SK-N-SH (cell line): ENCODE measurements around the gene RASL10B. TPM values are rescaled to one million over a fixed set of nuclear protein-coding genes. Genes with fewer than 3 reads are reported as not detected.

Source experiments
- CTCF ChIA-PET: fragments of 300-600, 350-600 bp; formaldehyde crosslinking; extraction: SDS; loops from one replicate; lab custom pipeline; 2021; lab: Yijun Ruan, JAX
- POLR2A ChIA-PET: fragments of 350-600 bp; sonication (Branson Sonifier 250); formaldehyde crosslinking; extraction: SDS; loops from one replicate; lab custom pipeline; 2020; ENCODE audit warnings: antibody characterized with exemption, inconsistent platforms; lab: Yijun Ruan, JAX
- DNase-seq: peaks from one replicate; pipeline ENCODE4 v3.0.0; 2012
- H2AFZ ChIP-seq: fragments of 200-600 bp; sonication (generic); 2 replicates; pipeline ENCODE4 v1.8.1; 2016; ENCODE audit warnings: antibody characterized with exemption, mild to moderate bottlenecking, low read depth
- H3F3A ChIP-seq: fragments of 200-600 bp; sonication (generic); replicated peaks from 2 replicates; pipeline ENCODE3; 2016; ENCODE audit warnings: antibody characterized with exemption, mild to moderate bottlenecking; ENCODE audit not compliant: insufficient read depth
- H3K27ac ChIP-seq, 2 experiments: fragments of 200-500 bp in 1 of 2; fragments of 200-600 bp in 1 of 2; sonication (Bioruptor generic) in 1 of 2; sonication (generic), shearing (Covaris generic) in 1 of 2; 2 replicates each; pipeline versions ENCODE4 v1.5.1 to v1.6.1; 2014 to 2016; ENCODE audit warnings: low read depth in 2 of 2, inconsistent platforms in 1 of 2, low read length in 1 of 2, mild to moderate bottlenecking in 1 of 2, mixed read lengths in 1 of 2
- H3K27me3 ChIP-seq: fragments of 200-600 bp; sonication (generic), shearing (Covaris generic); 2 replicates; pipeline ENCODE4 v1.6.1; 2016; ENCODE audit warnings: mixed run types; ENCODE audit not compliant: insufficient read depth
- H3K36me3 ChIP-seq, 2 experiments: fragments of 200-500 bp in 1 of 2; fragments of 200-600 bp in 1 of 2; sonication (Bioruptor generic) in 1 of 2; sonication (generic) in 1 of 2; replicated peaks in 1 of 2; 2 replicates each; pipeline versions ENCODE3 to v1.5.1; 2014 to 2016; ENCODE audit warnings: low read length in 1 of 2, mild to moderate bottlenecking in 1 of 2; ENCODE audit not compliant: insufficient read depth in 2 of 2, control insufficient read depth in 1 of 2
- H3K4me1 ChIP-seq, 2 experiments: fragments of 200-500 bp in 1 of 2; fragments of 200-600 bp in 1 of 2; sonication (Bioruptor generic) in 1 of 2; sonication (generic), shearing (Covaris generic) in 1 of 2; 2 replicates each; pipeline versions ENCODE4 v1.5.1 to v1.6.1; 2014 to 2016; ENCODE audit warnings: low read depth in 1 of 2, low read length in 1 of 2, mixed run types in 1 of 2; ENCODE audit not compliant: insufficient read depth in 2 of 2, control insufficient read depth in 1 of 2
- H3K4me2 ChIP-seq: fragments of 200-600 bp; sonication (generic), shearing (Covaris generic); 2 replicates; pipeline ENCODE4 v1.6.1; 2017; ENCODE audit warnings: mixed run types
- H3K4me3 ChIP-seq, 2 experiments: fragments of 200-500 bp in 1 of 2; fragments of 200-600 bp in 1 of 2; sonication (Bioruptor generic) in 1 of 2; sonication (generic), shearing (Covaris generic) in 1 of 2; 2 replicates each; pipeline versions ENCODE4 v1.5.1 to v1.8.1; 2014 to 2016; ENCODE audit warnings: low read depth in 2 of 2, inconsistent platforms in 1 of 2, low read length in 1 of 2, mild to moderate bottlenecking in 1 of 2, mixed read lengths in 1 of 2, moderate library complexity in 1 of 2
- H3K79me2 ChIP-seq: fragments of 200-600 bp; sonication (generic); 2 replicates; pipeline ENCODE4 v1.8.1; 2017; ENCODE audit warnings: mild to moderate bottlenecking; ENCODE audit not compliant: insufficient read depth
- H3K9ac ChIP-seq: fragments of 200-600 bp; sonication (generic); 2 replicates; pipeline ENCODE4 v1.6.1; 2017; ENCODE audit warnings: mixed run types
- H3K9me2 ChIP-seq: fragments of 200-600 bp; sonication (generic); 2 replicates; pipeline ENCODE4 v1.6.1; 2017; ENCODE audit warnings: mixed run types
- H3K9me3 ChIP-seq: fragments of 200-600 bp; sonication (generic); 2 replicates; pipeline ENCODE4 v1.6.1; 2017; ENCODE audit warnings: mixed run types, mild to moderate bottlenecking, moderate library complexity
- H4K20me1 ChIP-seq: fragments of 200-600 bp; sonication (generic); 2 replicates; pipeline ENCODE4 v1.6.1; 2017; ENCODE audit warnings: mild to moderate bottlenecking, mixed run types; ENCODE audit not compliant: insufficient read depth
- EP300 ChIP-seq, 2 experiments: IDR thresholded peaks; 2 replicates each; pipeline versions ENCODE4 v1.4.0 to v1.6.1; 2012; ENCODE audit warnings: borderline replicate concordance in 1 of 2, low read depth in 1 of 2, low read length in 1 of 2
- FOSL2 ChIP-seq: IDR thresholded peaks from 2 replicates; pipeline ENCODE4 v1.4.0; 2012; ENCODE audit warnings: low read depth, mild to moderate bottlenecking, moderate library complexity, borderline replicate concordance
- FOXJ3 ChIP-seq: sonication (generic); formaldehyde crosslinking; IDR thresholded peaks from 2 replicates; pipeline ENCODE4 v1.5.1; 2020; ENCODE audit warnings: mild to moderate bottlenecking, missing genetic modification reagents
- FOXM1 ChIP-seq: IDR thresholded peaks from 2 replicates; pipeline ENCODE4 v1.4.0; 2012; ENCODE audit warnings: low read depth, mild to moderate bottlenecking
- GABPA ChIP-seq: IDR thresholded peaks from 2 replicates; pipeline ENCODE4 v1.4.0; 2012; ENCODE audit warnings: low read depth, mild to moderate bottlenecking
- MEF2A ChIP-seq: IDR thresholded peaks from 2 replicates; pipeline ENCODE4 v1.4.0; 2012; ENCODE audit warnings: low read depth, borderline replicate concordance
- MXI1 ChIP-seq: IDR thresholded peaks from 2 replicates; pipeline ENCODE4 v1.6.1; 2012; ENCODE audit warnings: mild to moderate bottlenecking, low read depth, low read length, improper control_type of control experiment
- NRF1 ChIP-seq: IDR thresholded peaks from 2 replicates; pipeline ENCODE4 v1.6.1; 2012; ENCODE audit warnings: low read depth, mild to moderate bottlenecking, low read length
- RCOR1 ChIP-seq: fragments of 150-350 bp; IDR thresholded peaks from 2 replicates; pipeline ENCODE4 v1.6.1; 2017; ENCODE audit warnings: antibody characterized with exemption, low read length
- RFX5 ChIP-seq: IDR thresholded peaks from 2 replicates; pipeline ENCODE4 v1.6.1; 2012; ENCODE audit warnings: mild to moderate bottlenecking, improper control_type of control experiment, low read length
- RXRA ChIP-seq: IDR thresholded peaks from 2 replicates; pipeline ENCODE4 v1.4.0; 2012; ENCODE audit warnings: low read depth, mild to moderate bottlenecking, borderline replicate concordance
- SIN3A ChIP-seq: IDR thresholded peaks from 2 replicates; pipeline ENCODE4 v1.6.1; 2012; ENCODE audit warnings: low read depth, mild to moderate bottlenecking, low read length, moderate library complexity, borderline replicate concordance
- SMC3 ChIP-seq: IDR thresholded peaks from 2 replicates; pipeline ENCODE4 v1.6.1; 2012; ENCODE audit warnings: low read depth, low read length, improper control_type of control experiment
- TCF12 ChIP-seq: IDR thresholded peaks from 2 replicates; pipeline ENCODE4 v1.4.0; 2012
- USF2 ChIP-seq: fragments of 150-350 bp; IDR thresholded peaks from 2 replicates; pipeline ENCODE4 v1.6.1; 2017; ENCODE audit warnings: antibody characterized with exemption, low read length, low read depth, borderline replicate concordance
- YY1 ChIP-seq: IDR thresholded peaks from 2 replicates; pipeline ENCODE4 v1.4.0; 2012; ENCODE audit warnings: low read depth, mild to moderate bottlenecking
- WGBS: methylation state at CpG from one replicate; pipeline ENCODE4 v1.1.6; 2017; ENCODE audit warnings: low lambda C conversion rate; 5-methylcytosine and 5-hydroxymethylcytosine counted together
- polyA plus RNA-seq, 3 experiments: library from polyadenylated mRNA; depleted of rRNA; stranded (reverse); fragments of >200 nt; gene quantifications; 2 replicates each; pipeline ENCODE4 v1.2.3, GENCODE V29; 2012
- TF ChIP-seq, protein P1 (sequence below): fragments of 150-350 bp; IDR thresholded peaks from 2 replicates; pipeline ENCODE4 v1.6.1; 2016; ENCODE audit warnings: mild to moderate bottlenecking, low read depth, low read length
- TF ChIP-seq, protein P2 (sequence below): IDR thresholded peaks from 2 replicates; pipeline ENCODE4 v1.4.0; 2012; ENCODE audit warnings: low read depth

RASL10B gene
- polyA plus RNA-seq, 1 of the 3 experiments (the other 2 are of a cell fraction) = 4.2 TPM

- peaks cover 6% of the 10 kb centered on the region for H3K27me3 ChIP-seq
- H3K9me2 ChIP-seq = no peaks in the 10 kb centered on the region
- no peaks in the 10 kb centered on the region for H3F3A ChIP-seq
- no peaks in the 10 kb centered on the region for H3K36me3 ChIP-seq
- peak; percentile 22 for DNase-seq
- no peak overlapping the region for H3K27ac ChIP-seq
- no peak for TF ChIP-seq FOXJ3 (CRISPR knock-in tag)
- no peak for TF ChIP-seq SIN3A
- no peak for TF ChIP-seq MXI1
- TF ChIP-seq MEF2A = no peak
- TF ChIP-seq, protein P1, sequence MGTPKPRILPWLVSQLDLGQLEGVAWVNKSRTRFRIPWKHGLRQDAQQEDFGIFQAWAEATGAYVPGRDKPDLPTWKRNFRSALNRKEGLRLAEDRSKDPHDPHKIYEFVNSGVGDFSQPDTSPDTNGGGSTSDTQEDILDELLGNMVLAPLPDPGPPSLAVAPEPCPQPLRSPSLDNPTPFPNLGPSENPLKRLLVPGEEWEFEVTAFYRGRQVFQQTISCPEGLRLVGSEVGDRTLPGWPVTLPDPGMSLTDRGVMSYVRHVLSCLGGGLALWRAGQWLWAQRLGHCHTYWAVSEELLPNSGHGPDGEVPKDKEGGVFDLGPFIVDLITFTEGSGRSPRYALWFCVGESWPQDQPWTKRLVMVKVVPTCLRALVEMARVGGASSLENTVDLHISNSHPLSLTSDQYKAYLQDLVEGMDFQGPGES = no peak
- TF ChIP-seq YY1 = no peak
- TF ChIP-seq, protein P2, sequence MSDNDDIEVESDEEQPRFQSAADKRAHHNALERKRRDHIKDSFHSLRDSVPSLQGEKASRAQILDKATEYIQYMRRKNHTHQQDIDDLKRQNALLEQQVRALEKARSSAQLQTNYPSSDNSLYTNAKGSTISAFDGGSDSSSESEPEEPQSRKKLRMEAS = no peak
- TF ChIP-seq FOSL2 = no peak
- H2AFZ ChIP-seq = no peak overlapping the region
- peaks cover 0 to 11% of the 10 kb centered on the region in 2 experiments; a peak in 1 of 4 replicates for H3K4me1 ChIP-seq
- POLR2A ChIA-PET = no interaction called here
- CTCF ChIA-PET = interaction anchor here (0.7 to 9.3 kb wide), 9 partner anchors 15 to 433 kb away, joined by 3 to 275 read pairs (median 4); partner anchors contain the start of gene RASL10B
- no peak overlapping the region for H3K4me2 ChIP-seq
- 60% methylated on average over 5 of the region's 7 CpGs for WGBS
- H3K9me3 ChIP-seq = no peaks in the 10 kb centered on the region
- H3K79me2 ChIP-seq = no peaks in the 10 kb centered on the region
- H3K9ac ChIP-seq = no peak overlapping the region
- H3K4me3 ChIP-seq = no peak overlapping the region
- no peaks in the 10 kb centered on the region for H4K20me1 ChIP-seq
These were observed 13.8 kb downstream of the RASL10B start for GRCh38 chr17:35745246-35745645.

DNA sequence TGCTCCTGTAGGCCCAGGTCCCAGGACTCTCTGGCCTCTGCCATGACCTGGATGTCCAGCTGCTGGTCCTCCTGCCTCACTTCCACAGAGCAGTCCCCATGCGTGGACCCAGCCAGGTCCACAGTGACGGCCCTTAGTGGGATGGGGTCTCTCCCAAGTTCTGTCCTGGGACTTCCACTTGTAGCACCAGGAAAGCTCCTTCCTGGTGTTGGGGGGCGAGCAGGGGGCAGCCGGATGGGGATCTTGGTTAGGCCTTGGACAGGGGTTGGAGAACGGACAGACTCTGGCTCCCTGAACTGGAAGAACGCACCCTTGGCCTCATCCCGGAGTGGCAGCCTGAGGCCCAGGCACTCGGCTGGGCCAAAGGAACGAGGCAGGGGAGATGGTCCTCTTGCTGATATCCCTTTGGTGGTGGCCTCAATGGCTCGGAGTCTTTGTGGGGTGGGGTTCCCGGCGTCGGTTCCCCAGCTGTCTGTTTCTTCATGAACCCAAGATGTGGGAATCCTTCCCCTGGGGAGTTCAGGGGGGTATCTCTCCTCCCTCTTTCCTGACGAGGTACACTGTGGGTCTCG lies 14.4 kb downstream of the RASL10B start:
- CTCF ChIA-PET = interaction anchor here (0.6 to 9.3 kb wide), 13 partner anchors 19 to 433 kb away, joined by 3 to 275 read pairs (median 11); no protein-coding TSS in a partner anchor
- no peak for TF ChIP-seq SMC3
- no peak for TF ChIP-seq FOXM1
- no peak for TF ChIP-seq RXRA
- no peak for TF ChIP-seq NRF1
- no peak for TF ChIP-seq RCOR1
- TF ChIP-seq, protein P2 = no peak
- TF ChIP-seq FOXJ3 (CRISPR knock-in tag) = no peak
- TF ChIP-seq RFX5 = no peak
- TF ChIP-seq TCF12 = no peak
- TF ChIP-seq MXI1 = no peak
- no peak for TF ChIP-seq USF2
- no peak for TF ChIP-seq GABPA
- TF ChIP-seq, protein P1 = no peak
- no peak for TF ChIP-seq EP300 (IDR thresholded peaks at IDR 0.05; ENCODE audit: borderline replicate concordance in 1 of 2, low read depth in 1 of 2, low read length in 1 of 2)
- no peak for TF ChIP-seq MEF2A

More for the DNA sequence above, 14.4 kb downstream of the RASL10B start:
- H3K9ac ChIP-seq = no peak overlapping the region
- no peaks in the 10 kb centered on the region for H3K9me3 ChIP-seq
- H3F3A ChIP-seq = no peaks in the 10 kb centered on the region
- H3K4me1 ChIP-seq = peaks cover 0 to 11% of the 10 kb centered on the region in 2 experiments; a peak in 1 of 4 replicates
- no peak overlapping the region for H3K27ac ChIP-seq
- H2AFZ ChIP-seq = no peak overlapping the region
- H3K4me3 ChIP-seq = no peak overlapping the region
- no peaks in the 10 kb centered on the region for H3K36me3 ChIP-seq
- POLR2A ChIA-PET = no interaction called here
- H3K9me2 ChIP-seq = no peaks in the 10 kb centered on the region
- H3K27me3 ChIP-seq = peaks cover 11% of the 10 kb centered on the region
- no peak for DNase-seq
- 24% methylated on average over 4 of the region's 15 CpGs for WGBS
- H4K20me1 ChIP-seq = no peaks in the 10 kb centered on the region
- H3K79me2 ChIP-seq = no peaks in the 10 kb centered on the region
- H3K4me2 ChIP-seq = no peak overlapping the region
